ENCODE results near the gene EPHA1.

DNA sequence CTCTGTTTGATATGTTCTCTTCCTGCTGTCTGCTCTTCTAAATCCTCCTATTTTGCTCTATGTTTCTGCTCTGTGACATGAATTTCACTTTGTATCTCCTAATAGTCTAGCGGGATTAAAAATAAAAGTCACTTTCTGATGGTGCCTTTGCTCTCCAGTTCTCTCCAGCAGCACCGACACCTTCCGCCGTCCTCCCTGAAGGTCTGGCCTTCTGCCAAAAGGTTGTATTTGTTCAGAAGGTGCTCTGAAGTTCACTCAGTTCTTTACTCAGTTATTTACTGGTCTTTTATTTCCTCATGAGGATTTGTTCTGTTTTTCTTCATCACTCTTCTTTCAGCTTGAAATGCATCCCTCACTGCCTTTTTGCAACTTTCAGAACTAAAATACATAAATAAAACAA, 11.2 kb upstream of the EPHA1 start:
- TF ChIP-seq TARDBP (IDR thresholded peaks at IDR 0.05) (no peak), L3MBTL2 (conservative IDR thresholded peaks at IDR 0.05) (no peak), FOXA1 (IDR thresholded peaks at IDR 0.05) (no peak), FOXK2 (IDR thresholded peaks at IDR 0.05) (no peak), SUZ12 (IDR thresholded peaks at IDR 0.05) (no peak), HDGF (IDR thresholded peaks at IDR 0.05; ENCODE audit: borderline replicate concordance) (no peak), NFRKB (IDR thresholded peaks at IDR 0.05) (no peak), SP1 (IDR thresholded peaks at IDR 0.05) (no peak), FOXM1 (IDR thresholded peaks at IDR 0.05; ENCODE audit: borderline replicate concordance) (no peak), ZNF384 (IDR thresholded peaks at IDR 0.05) (no peak), ELF4 (IDR thresholded peaks at IDR 0.05) (no peak), CTBP1 (IDR thresholded peaks at IDR 0.05; ENCODE audit: borderline replicate concordance) (no peak), BHLHE40 (IDR thresholded peaks at IDR 0.05; ENCODE audit: borderline replicate concordance) (no peak)

Measured in HEK293T (cell line).